ENCODE results near the gene DRAM2. TPM values are rescaled to one million over a fixed set of nuclear protein-coding genes. Genes with fewer than 3 reads are reported as not detected.

The DRAM2 gene
- total and polyA plus RNA-seq, 2 donors, result 63.7 to 77.5 TPM

- WGBS, result 86% methylated on average over 3 of the region's 3 CpGs
- DNase-seq (ENCODE audit: low read depth in 6 of 9, low spot score in 9 of 9), result no peak
- Histone ChIP-seq H3K9me3 (ENCODE audit: control insufficient read depth in 2 of 2, insufficient read depth in 1 of 2, low read length in 1 of 2) (no peaks in the 10 kb centered on the region), H3K4me3 (ENCODE audit: low read length in 2 of 2) (no peak overlapping the region), H3K36me3 (ENCODE audit: control insufficient read depth in 2 of 2, insufficient read depth in 2 of 2, low read length in 1 of 2) (peaks cover 16 to 50% of the 10 kb centered on the region in 2 donors), H3K4me1 (ENCODE audit: control insufficient read depth in 2 of 2, insufficient read depth in 2 of 2, low read length in 2 of 2) (peaks cover 0 to 4% of the 10 kb centered on the region in 2 donors), H3K27ac (ENCODE audit: low read depth in 1 of 2, low read length in 1 of 2) (no peak overlapping the region), H3K27me3 (ENCODE audit: control insufficient read depth in 2 of 2, insufficient read depth in 1 of 2, low read length in 1 of 2) (no peaks in the 10 kb centered on the region)
Observed at GRCh38 chr1:111147948-111148347, 8.1 kb upstream of the DRAM2 start.

- no peak for DNase-seq (ENCODE audit: low read depth in 6 of 9, low spot score in 9 of 9)
- Histone ChIP-seq H3K9me3 (ENCODE audit: control insufficient read depth in 2 of 2, insufficient read depth in 1 of 2, low read length in 1 of 2) (no peaks in the 10 kb centered on the region), H3K4me3 (ENCODE audit: low read length in 2 of 2) (no peak overlapping the region), H3K36me3 (ENCODE audit: control insufficient read depth in 2 of 2, insufficient read depth in 2 of 2, low read length in 1 of 2) (peaks cover 15 to 43% of the 10 kb centered on the region in 2 donors), H3K27ac (ENCODE audit: low read depth in 1 of 2, low read length in 1 of 2) (no peak overlapping the region), H3K4me1 (ENCODE audit: control insufficient read depth in 2 of 2, insufficient read depth in 2 of 2, low read length in 2 of 2) (peaks cover 5 to 17% of the 10 kb centered on the region in 2 donors), H3K27me3 (ENCODE audit: control insufficient read depth in 2 of 2, insufficient read depth in 1 of 2, low read length in 1 of 2) (no peaks in the 10 kb centered on the region)
Observed at GRCh38 chr1:111145963-111146768, 6.3 kb upstream of the DRAM2 start.

DNA sequence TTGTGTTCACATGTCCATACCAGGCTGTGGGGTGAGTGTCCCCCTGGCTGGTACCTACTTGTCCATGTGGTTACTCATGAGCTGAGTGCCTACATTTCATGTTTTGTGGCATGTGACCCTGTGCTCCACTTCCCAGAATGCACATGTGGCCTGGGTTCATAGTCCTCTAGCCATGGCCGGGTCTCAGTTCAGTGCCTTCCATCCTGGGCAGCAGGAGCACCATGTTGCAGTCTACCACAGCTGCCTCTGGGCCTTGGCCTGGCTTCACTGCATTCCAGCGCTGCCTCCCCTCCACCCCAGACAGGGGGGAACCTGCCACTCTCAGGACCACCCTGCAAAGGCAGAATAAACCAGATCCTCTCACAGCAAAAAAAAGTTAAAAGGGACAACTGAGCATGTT, 5.6 kb upstream of the DRAM2 start:
- H3K9me3 ChIP-seq (ENCODE audit: control insufficient read depth in 2 of 2, insufficient read depth in 1 of 2, low read length in 1 of 2), result no peaks in the 10 kb centered on the region
- H3K4me3 ChIP-seq (ENCODE audit: low read length in 2 of 2), result no peak overlapping the region
- H3K36me3 ChIP-seq (ENCODE audit: control insufficient read depth in 2 of 2, insufficient read depth in 2 of 2, low read length in 1 of 2), result peaks cover 15 to 38% of the 10 kb centered on the region in 2 donors
- 99% methylated on average over 2 of the region's 2 CpGs for WGBS
- no peaks in the 10 kb centered on the region for H3K27me3 ChIP-seq (ENCODE audit: control insufficient read depth in 2 of 2, insufficient read depth in 1 of 2, low read length in 1 of 2)
- H3K4me1 ChIP-seq (ENCODE audit: control insufficient read depth in 2 of 2, insufficient read depth in 2 of 2, low read length in 2 of 2), result peaks cover 5 to 18% of the 10 kb centered on the region in 2 donors
- H3K27ac ChIP-seq (ENCODE audit: low read depth in 1 of 2, low read length in 1 of 2), result no peak overlapping the region
- no peak for DNase-seq (ENCODE audit: low read depth in 6 of 9, low spot score in 9 of 9)

GRCh38 chr1:111142356-111142975, 2.6 kb upstream of the DRAM2 start:
- Histone ChIP-seq H3K9me3 (ENCODE audit: control insufficient read depth in 2 of 2, insufficient read depth in 1 of 2, low read length in 1 of 2) (no peaks in the 10 kb centered on the region), H3K27me3 (ENCODE audit: control insufficient read depth in 2 of 2, insufficient read depth in 1 of 2, low read length in 1 of 2) (no peaks in the 10 kb centered on the region), H3K36me3 (ENCODE audit: control insufficient read depth in 2 of 2, insufficient read depth in 2 of 2, low read length in 1 of 2) (peaks cover 7 to 8% of the 10 kb centered on the region in 2 donors), H3K4me3 (ENCODE audit: low read length in 2 of 2) (peak overlapping the region in 1 of 2 donors; percentile 12), H3K27ac (ENCODE audit: low read depth in 1 of 2, low read length in 1 of 2) (no peak overlapping the region), H3K4me1 (ENCODE audit: control insufficient read depth in 2 of 2, insufficient read depth in 2 of 2, low read length in 2 of 2) (peaks cover 5 to 23% of the 10 kb centered on the region in 2 donors)
- peak in 1 of 9 donors; percentile 21 for DNase-seq (ENCODE audit: low read depth in 6 of 9, low spot score in 9 of 9)
- WGBS, result 91% methylated on average over 5 of the region's 5 CpGs

DNA sequence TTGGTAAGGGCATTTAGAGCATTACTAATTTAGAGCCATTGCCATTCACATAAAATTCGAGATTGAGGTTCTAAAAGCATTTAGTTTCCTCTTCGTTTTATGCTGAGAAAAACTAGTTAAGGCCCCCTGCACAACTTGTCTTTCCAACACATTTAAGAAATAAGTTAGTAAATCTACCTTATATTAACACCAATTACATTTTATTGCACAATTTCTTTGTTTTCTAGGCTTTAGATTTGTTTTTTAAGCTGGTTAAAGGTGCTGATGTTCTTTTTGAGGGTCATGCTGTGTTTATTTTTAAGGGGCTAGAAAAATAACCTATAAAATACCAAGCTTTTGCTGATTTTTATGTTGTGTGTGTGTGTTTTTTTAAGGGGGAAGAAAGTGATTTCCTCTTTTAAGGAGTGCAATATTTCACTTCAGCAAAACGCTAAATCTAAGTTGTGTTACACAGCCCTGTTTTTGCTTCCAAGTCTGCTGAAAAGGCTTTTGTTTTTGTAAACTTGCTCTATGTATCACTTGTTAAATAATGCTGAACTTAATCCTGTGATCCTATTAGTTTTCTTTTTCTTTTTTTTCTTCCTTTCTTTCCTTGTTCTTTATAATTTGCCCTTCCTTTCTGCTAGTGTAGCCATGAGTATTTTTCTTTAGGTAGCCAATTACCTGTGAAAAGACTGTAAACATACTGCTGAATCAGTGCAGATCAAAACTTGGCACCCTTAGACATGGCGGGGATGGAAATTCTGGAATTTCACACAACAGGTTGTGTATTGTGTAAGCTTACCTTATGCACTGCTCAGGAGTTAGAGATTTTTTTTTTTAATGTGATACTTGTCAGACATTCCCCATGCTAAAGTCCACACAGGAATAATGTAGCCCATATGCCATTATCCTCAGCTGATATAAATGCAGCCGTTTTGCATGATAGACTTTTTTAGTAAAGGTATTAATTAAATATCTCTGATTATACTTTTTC, 1.6 kb upstream of the DRAM2 start:
- no peak overlapping the region for H3K27ac ChIP-seq (ENCODE audit: low read depth in 1 of 2, low read length in 1 of 2)
- 44% methylated on average over 5 of the region's 5 CpGs for WGBS
- no peaks in the 10 kb centered on the region for H3K27me3 ChIP-seq (ENCODE audit: control insufficient read depth in 2 of 2, insufficient read depth in 1 of 2, low read length in 1 of 2)
- H3K36me3 ChIP-seq (ENCODE audit: control insufficient read depth in 2 of 2, insufficient read depth in 2 of 2, low read length in 1 of 2), result peaks cover 5 to 8% of the 10 kb centered on the region in 2 donors
- H3K4me1 ChIP-seq (ENCODE audit: control insufficient read depth in 2 of 2, insufficient read depth in 2 of 2, low read length in 2 of 2), result peaks cover 5 to 23% of the 10 kb centered on the region in 2 donors
- H3K9me3 ChIP-seq (ENCODE audit: control insufficient read depth in 2 of 2, insufficient read depth in 1 of 2, low read length in 1 of 2), result no peaks in the 10 kb centered on the region
- peak overlapping the region; percentile 78 to 98 for H3K4me3 ChIP-seq (ENCODE audit: low read length in 2 of 2)
- peak in 1 of 9 donors; percentile 15 for DNase-seq (ENCODE audit: low read depth in 6 of 9, low spot score in 9 of 9)

DNA sequence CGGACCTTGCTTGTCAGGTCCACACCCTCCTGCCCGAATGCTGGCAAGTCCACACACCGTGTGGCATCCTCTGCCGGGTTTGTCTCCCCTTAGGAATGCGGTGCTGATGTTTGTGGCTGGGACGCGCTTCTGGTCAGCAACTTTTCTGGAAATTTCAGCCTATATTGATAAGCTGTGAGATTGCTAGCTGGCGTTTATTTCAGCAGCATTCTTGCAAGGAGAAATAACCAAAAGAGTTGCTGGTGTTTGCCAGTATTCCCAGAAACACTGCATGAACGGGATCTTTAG, 731 bp upstream of the DRAM2 start:
- H3K27ac ChIP-seq (ENCODE audit: low read depth in 1 of 2, low read length in 1 of 2), result peak overlapping the region; percentile 99 to 100
- peak in 1 of 9 donors; percentile 23 for DNase-seq (ENCODE audit: low read depth in 6 of 9, low spot score in 9 of 9)
- peak overlapping the region; percentile 78 to 98 for H3K4me3 ChIP-seq (ENCODE audit: low read length in 2 of 2)
- H3K4me1 ChIP-seq (ENCODE audit: control insufficient read depth in 2 of 2, insufficient read depth in 2 of 2, low read length in 2 of 2), result peaks cover 5 to 21% of the 10 kb centered on the region in 2 donors
- H3K36me3 ChIP-seq (ENCODE audit: control insufficient read depth in 2 of 2, insufficient read depth in 2 of 2, low read length in 1 of 2), result peaks cover 11% of the 10 kb centered on the region in 2 donors
- no peaks in the 10 kb centered on the region for H3K9me3 ChIP-seq (ENCODE audit: control insufficient read depth in 2 of 2, insufficient read depth in 1 of 2, low read length in 1 of 2)
- 0% methylated on average over 9 of the region's 9 CpGs for WGBS
- no peaks in the 10 kb centered on the region for H3K27me3 ChIP-seq (ENCODE audit: control insufficient read depth in 2 of 2, insufficient read depth in 1 of 2, low read length in 1 of 2)

DNA sequence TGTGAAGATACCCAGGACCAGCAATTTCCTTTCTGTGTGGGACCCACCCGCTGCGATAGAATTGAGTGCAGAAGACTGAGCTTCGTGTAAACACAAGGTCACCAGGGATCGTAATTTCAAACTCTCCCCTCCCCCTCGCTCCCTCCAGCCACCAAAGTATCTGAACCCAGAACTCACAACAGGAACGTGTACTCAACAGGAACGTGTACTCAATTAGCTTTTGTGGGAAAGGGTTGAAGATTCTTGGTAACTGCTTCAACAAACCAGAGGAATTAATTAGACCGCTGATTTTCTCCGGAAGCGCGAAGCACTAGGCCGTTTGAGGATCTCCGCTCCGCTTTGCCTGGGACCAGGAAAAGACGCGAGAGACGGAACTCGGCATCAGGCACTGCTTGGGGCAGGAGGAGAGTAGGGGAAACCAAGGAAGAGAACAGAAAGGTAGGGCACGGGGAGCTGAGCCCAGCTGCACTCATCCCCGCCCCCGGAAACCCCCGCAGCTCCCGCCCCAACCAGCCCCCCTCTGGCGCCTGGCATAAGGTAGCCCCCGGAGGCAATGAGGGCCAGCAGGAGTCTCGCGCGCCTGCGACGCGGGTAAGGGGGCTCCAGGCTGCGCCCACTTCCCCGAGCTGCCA, 453 bp downstream of the DRAM2 start:
- no peaks in the 10 kb centered on the region for H3K27me3 ChIP-seq (ENCODE audit: control insufficient read depth in 2 of 2, insufficient read depth in 1 of 2, low read length in 1 of 2)
- peaks cover 5 to 19% of the 10 kb centered on the region in 2 donors for H3K4me1 ChIP-seq (ENCODE audit: control insufficient read depth in 2 of 2, insufficient read depth in 2 of 2, low read length in 2 of 2)
- peaks cover 3 to 15% of the 10 kb centered on the region in 2 donors for H3K36me3 ChIP-seq (ENCODE audit: control insufficient read depth in 2 of 2, insufficient read depth in 2 of 2, low read length in 1 of 2)
- peak overlapping the region; percentile 78 to 98 for H3K4me3 ChIP-seq (ENCODE audit: low read length in 2 of 2)
- peak overlapping the region; percentile 99 to 100 for H3K27ac ChIP-seq (ENCODE audit: low read depth in 1 of 2, low read length in 1 of 2)
- DNase-seq (ENCODE audit: low read depth in 6 of 9, low spot score in 9 of 9), result peak in 4 of 9 donors; percentile 36 to 60 (median 51)
- under 1% methylated on average over 33 of the region's 33 CpGs for WGBS
- no peaks in the 10 kb centered on the region for H3K9me3 ChIP-seq (ENCODE audit: control insufficient read depth in 2 of 2, insufficient read depth in 1 of 2, low read length in 1 of 2)

DNA sequence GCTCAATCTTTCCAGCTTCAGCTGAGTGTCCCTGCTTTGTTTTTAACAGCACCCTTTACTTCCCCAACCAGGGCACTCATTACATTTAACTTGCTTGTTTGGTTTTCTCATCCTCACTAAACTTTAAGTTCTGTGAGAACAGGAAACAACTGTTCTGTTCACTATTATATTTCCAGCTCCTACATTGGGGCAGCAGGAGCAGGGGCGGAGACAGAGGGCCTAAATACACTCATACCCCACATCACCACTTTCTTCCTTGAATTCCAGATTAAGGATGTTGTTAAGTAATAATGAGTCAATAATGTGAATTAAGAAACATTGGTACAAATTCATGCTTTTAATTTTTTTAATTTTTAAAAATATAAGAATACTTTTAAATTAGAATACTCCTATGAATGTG, 6.0 kb downstream of the DRAM2 start:
- Histone ChIP-seq H3K9me3 (ENCODE audit: control insufficient read depth in 2 of 2, insufficient read depth in 1 of 2, low read length in 1 of 2) (no peaks in the 10 kb centered on the region), H3K4me3 (ENCODE audit: low read length in 2 of 2) (no peak overlapping the region), H3K4me1 (ENCODE audit: control insufficient read depth in 2 of 2, insufficient read depth in 2 of 2, low read length in 2 of 2) (peaks cover 0 to 4% of the 10 kb centered on the region in 2 donors), H3K27me3 (ENCODE audit: control insufficient read depth in 2 of 2, insufficient read depth in 1 of 2, low read length in 1 of 2) (no peaks in the 10 kb centered on the region), H3K36me3 (ENCODE audit: control insufficient read depth in 2 of 2, insufficient read depth in 2 of 2, low read length in 1 of 2) (peaks cover 3 to 23% of the 10 kb centered on the region in 2 donors), H3K27ac (ENCODE audit: low read depth in 1 of 2, low read length in 1 of 2) (no peak overlapping the region)
- no peak for DNase-seq (ENCODE audit: low read depth in 6 of 9, low spot score in 9 of 9)
- WGBS, result 91% methylated on average over 1 of the region's 1 CpG

Data from thymus (tissue), 11 donors.